Measurements from ENCODE around the gene PHACTR3.

PHACTR3 gene

GRCh38 chr20:59777814-59778575 lies 173.7 kb downstream of the PHACTR3 start:
- H2AFZ ChIP-seq (ENCODE audit: low read length, unreplicated experiment): no peak overlapping the region
- H3K27me3 ChIP-seq (ENCODE audit: insufficient read depth, low read length): peaks cover 15% of the 10 kb centered on the region
- H3K36me3 ChIP-seq (ENCODE audit: insufficient read depth, low read length): no peaks in the 10 kb centered on the region
- H3K27ac ChIP-seq (ENCODE audit: low read depth, low read length): no peak overlapping the region
- no peaks in the 10 kb centered on the region for H3K79me2 ChIP-seq (ENCODE audit: control insufficient read depth, insufficient read depth, low read length, unreplicated experiment)
- no peak overlapping the region for H3K4me3 ChIP-seq (ENCODE audit: low read depth, low read length)
- H3K4me1 ChIP-seq (ENCODE audit: control insufficient read depth, insufficient read depth, low read length, unreplicated experiment): no peaks in the 10 kb centered on the region

- Histone ChIP-seq H3K4me3 (ENCODE audit: low read depth, low read length) (no peak overlapping the region), H3K36me3 (ENCODE audit: insufficient read depth, low read length) (no peaks in the 10 kb centered on the region), H3K79me2 (ENCODE audit: control insufficient read depth, insufficient read depth, low read length, unreplicated experiment) (no peaks in the 10 kb centered on the region), H2AFZ (ENCODE audit: low read length, unreplicated experiment) (no peak overlapping the region), H3K27me3 (ENCODE audit: insufficient read depth, low read length) (peaks cover 9% of the 10 kb centered on the region; the same call in 1 of the 2 replicates), H3K4me1 (ENCODE audit: control insufficient read depth, insufficient read depth, low read length, unreplicated experiment) (no peaks in the 10 kb centered on the region), H3K27ac (ENCODE audit: low read depth, low read length) (no peak overlapping the region)
Observed at GRCh38 chr20:59778615-59779200, 174.4 kb downstream of the PHACTR3 start.

- no peaks in the 10 kb centered on the region for H3K4me1 ChIP-seq (ENCODE audit: control insufficient read depth, insufficient read depth, low read length, unreplicated experiment)
- peaks cover 9% of the 10 kb centered on the region; the same call in 1 of the 2 replicates for H3K27me3 ChIP-seq (ENCODE audit: insufficient read depth, low read length)
- no peaks in the 10 kb centered on the region for H3K79me2 ChIP-seq (ENCODE audit: control insufficient read depth, insufficient read depth, low read length, unreplicated experiment)
- no peak overlapping the region for H3K27ac ChIP-seq (ENCODE audit: low read depth, low read length)
- H3K36me3 ChIP-seq (ENCODE audit: insufficient read depth, low read length): no peaks in the 10 kb centered on the region
- H2AFZ ChIP-seq (ENCODE audit: low read length, unreplicated experiment): no peak overlapping the region
- no peak overlapping the region for H3K4me3 ChIP-seq (ENCODE audit: low read depth, low read length)
Observed at GRCh38 chr20:59779656-59780380, 175.5 kb downstream of the PHACTR3 start.

- H2AFZ ChIP-seq (ENCODE audit: low read length, unreplicated experiment): no peak overlapping the region
- H3K4me3 ChIP-seq (ENCODE audit: low read depth, low read length): no peak overlapping the region
- peaks cover 9% of the 10 kb centered on the region; the same call in 1 of the 2 replicates for H3K27me3 ChIP-seq (ENCODE audit: insufficient read depth, low read length)
Observed at GRCh38 chr20:59780494-59781185, 176.3 kb downstream of the PHACTR3 start.

GRCh38 chr20:59781226-59781625 lies 176.9 kb downstream of the PHACTR3 start:
- Histone ChIP-seq H3K27me3 (ENCODE audit: insufficient read depth, low read length) (peaks cover 9% of the 10 kb centered on the region; the same call in 1 of the 2 replicates), H2AFZ (ENCODE audit: low read length, unreplicated experiment) (no peak overlapping the region), H3K27ac (ENCODE audit: low read depth, low read length) (no peak overlapping the region), H3K36me3 (ENCODE audit: insufficient read depth, low read length) (no peaks in the 10 kb centered on the region), H3K79me2 (ENCODE audit: control insufficient read depth, insufficient read depth, low read length, unreplicated experiment) (no peaks in the 10 kb centered on the region), H3K4me1 (ENCODE audit: control insufficient read depth, insufficient read depth, low read length, unreplicated experiment) (no peaks in the 10 kb centered on the region), H3K4me3 (ENCODE audit: low read depth, low read length) (no peak overlapping the region)

More at GRCh38 chr20:59780494-59781185, 176.3 kb downstream of the PHACTR3 start:
- H3K36me3 ChIP-seq (ENCODE audit: insufficient read depth, low read length): no peaks in the 10 kb centered on the region
- no peaks in the 10 kb centered on the region for H3K79me2 ChIP-seq (ENCODE audit: control insufficient read depth, insufficient read depth, low read length, unreplicated experiment)
- no peaks in the 10 kb centered on the region for H3K4me1 ChIP-seq (ENCODE audit: control insufficient read depth, insufficient read depth, low read length, unreplicated experiment)
- no peak overlapping the region for H3K27ac ChIP-seq (ENCODE audit: low read depth, low read length)

GRCh38 chr20:59782986-59783640 lies 178.8 kb downstream of the PHACTR3 start:
- Histone ChIP-seq H3K4me3 (ENCODE audit: low read depth, low read length) (no peak overlapping the region), H3K27me3 (ENCODE audit: insufficient read depth, low read length) (peaks cover 13% of the 10 kb centered on the region), H3K27ac (ENCODE audit: low read depth, low read length) (no peak overlapping the region), H3K79me2 (ENCODE audit: control insufficient read depth, insufficient read depth, low read length, unreplicated experiment) (no peaks in the 10 kb centered on the region), H2AFZ (ENCODE audit: low read length, unreplicated experiment) (no peak overlapping the region), H3K36me3 (ENCODE audit: insufficient read depth, low read length) (no peaks in the 10 kb centered on the region), H3K4me1 (ENCODE audit: control insufficient read depth, insufficient read depth, low read length, unreplicated experiment) (no peaks in the 10 kb centered on the region)

DNA sequence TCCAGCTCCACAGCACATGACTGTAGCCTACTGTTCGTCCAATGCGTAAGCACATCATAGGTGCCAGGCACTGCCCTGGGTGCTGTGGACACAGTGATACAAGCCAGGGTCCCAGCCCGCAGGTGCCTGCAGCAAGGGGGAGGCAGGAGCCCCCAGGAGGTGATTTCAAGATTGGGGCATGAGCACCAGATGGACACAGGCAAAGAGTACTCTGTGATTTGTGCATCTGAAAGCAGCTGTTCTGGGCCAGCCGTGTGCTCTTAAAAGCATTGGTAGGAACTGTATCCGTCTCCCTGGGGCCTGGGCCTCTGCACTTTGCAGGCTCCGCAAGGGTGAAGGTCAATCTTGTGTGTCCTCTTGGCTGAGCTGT lies 179.3 kb downstream of the PHACTR3 start:
- peaks cover 18% of the 10 kb centered on the region for H3K27me3 ChIP-seq (ENCODE audit: insufficient read depth, low read length)
- H3K36me3 ChIP-seq (ENCODE audit: insufficient read depth, low read length): no peaks in the 10 kb centered on the region
- H3K27ac ChIP-seq (ENCODE audit: low read depth, low read length): no peak overlapping the region

GRCh38 chr20:59784365-59784764 lies 180.0 kb downstream of the PHACTR3 start:
- Histone ChIP-seq H3K4me1 (ENCODE audit: control insufficient read depth, insufficient read depth, low read length, unreplicated experiment) (no peaks in the 10 kb centered on the region), H3K36me3 (ENCODE audit: insufficient read depth, low read length) (no peaks in the 10 kb centered on the region), H3K27ac (ENCODE audit: low read depth, low read length) (no peak overlapping the region), H3K27me3 (ENCODE audit: insufficient read depth, low read length) (peaks cover 25% of the 10 kb centered on the region), H3K4me3 (ENCODE audit: low read depth, low read length) (no peak overlapping the region), H2AFZ (ENCODE audit: low read length, unreplicated experiment) (no peak overlapping the region), H3K79me2 (ENCODE audit: control insufficient read depth, insufficient read depth, low read length, unreplicated experiment) (no peaks in the 10 kb centered on the region)

More for the DNA sequence above, 179.3 kb downstream of the PHACTR3 start:
- Histone ChIP-seq H3K4me1 (ENCODE audit: control insufficient read depth, insufficient read depth, low read length, unreplicated experiment) (no peaks in the 10 kb centered on the region), H2AFZ (ENCODE audit: low read length, unreplicated experiment) (no peak overlapping the region), H3K4me3 (ENCODE audit: low read depth, low read length) (no peak overlapping the region), H3K79me2 (ENCODE audit: control insufficient read depth, insufficient read depth, low read length, unreplicated experiment) (no peaks in the 10 kb centered on the region)

- no peak overlapping the region for H3K27ac ChIP-seq (ENCODE audit: low read depth, low read length)
- no peaks in the 10 kb centered on the region for H3K4me1 ChIP-seq (ENCODE audit: control insufficient read depth, insufficient read depth, low read length, unreplicated experiment)
- H3K27me3 ChIP-seq (ENCODE audit: insufficient read depth, low read length): peaks cover 31% of the 10 kb centered on the region
- H3K4me3 ChIP-seq (ENCODE audit: low read depth, low read length): no peak overlapping the region
- no peaks in the 10 kb centered on the region for H3K79me2 ChIP-seq (ENCODE audit: control insufficient read depth, insufficient read depth, low read length, unreplicated experiment)
- H3K36me3 ChIP-seq (ENCODE audit: insufficient read depth, low read length): no peaks in the 10 kb centered on the region
- H2AFZ ChIP-seq (ENCODE audit: low read length, unreplicated experiment): no peak overlapping the region
Observed at GRCh38 chr20:59784791-59785668, 180.7 kb downstream of the PHACTR3 start.
